GM12878 (cell line): ENCODE data around the gene ARPC1A. TPM values are rescaled to one million over a fixed set of nuclear protein-coding genes. Genes with fewer than 3 reads are reported as not detected.

Source experiments
- ATAC-seq: fragments of 200-7000 bp; cut with Tn5 transposase; 3 replicates; pipeline ENCODE4 v1.9.1; 2020; ENCODE audit warnings: mild to moderate bottlenecking, moderate library complexity
- BruUV-seq: library from RNA; stranded (reverse); fragments of 400-500 nt; replicated peaks from 2 replicates; lab custom pipeline; 2021; lab: Mats Ljungman, UMichigan
- CTCF ChIA-PET: fragments of 300-600 bp; sonication (Branson Sonifier 250); formaldehyde crosslinking; extraction: SDS; loops from one replicate; lab custom pipeline; 2021; ENCODE audit warnings: inconsistent platforms; lab: Yijun Ruan, JAX
- POLR2A ChIA-PET: fragments of 350-600 bp; formaldehyde crosslinking; extraction: SDS; loops from one replicate; lab custom pipeline; 2021; ENCODE audit warnings: inconsistent platforms; lab: Charles Lee
- RAD21 ChIA-PET: fragments of 300-600 bp; sonication (Branson Sonifier 250); formaldehyde crosslinking; loops from one replicate; lab custom pipeline; 2023; ENCODE audit warnings: antibody characterized with exemption; ENCODE audit not compliant: unreplicated experiment; lab: Charles Lee
- SMC1A ChIA-PET: fragments of 300-600 bp; sonication (Branson Sonifier 250); formaldehyde crosslinking; loops from one replicate; lab custom pipeline; 2023; ENCODE audit not compliant: unreplicated experiment, uncharacterized antibody; lab: Charles Lee
- DNase-seq: peaks from one replicate; pipeline ENCODE4 v3.0.0-alpha.2; 2011; ENCODE audit warnings: low read depth, low spot score
- FAIRE-seq: peaks from 3 replicates; lab custom pipeline; 2011; peaks lifted over from hg19 to GRCh38; lab: Jason Lieb, UNC
- H2AFZ ChIP-seq: 2 replicates; pipeline ENCODE4 v1.6.0; 2011; ENCODE audit warnings: low read depth, low read length, control low read depth; ENCODE audit not compliant: control insufficient read depth
- H3K27ac ChIP-seq: 2 replicates; pipeline ENCODE4 v1.5.1; 2011; ENCODE audit warnings: control low read depth; ENCODE audit not compliant: control insufficient read depth, insufficient read depth
- H3K27me3 ChIP-seq, 2 experiments: replicated peaks in 1 of 2; 2 replicates each; pipeline versions ENCODE4 v1.6.0 to v1.6.1; 2011; ENCODE audit warnings: low read length in 1 of 2; ENCODE audit not compliant: control insufficient read depth in 2 of 2, insufficient read depth in 2 of 2
- H3K36me3 ChIP-seq, 2 experiments: 2 replicates each; pipeline ENCODE4 v1.5.1; 2011; ENCODE audit warnings: low read length in 1 of 2; ENCODE audit not compliant: control insufficient read depth in 2 of 2, insufficient read depth in 2 of 2
- H3K4me1 ChIP-seq: 2 replicates; pipeline ENCODE4 v1.6.1; 2011; ENCODE audit warnings: mild to moderate bottlenecking, low read length, moderate library complexity, mixed read lengths; ENCODE audit not compliant: control insufficient read depth, insufficient read depth
- H3K4me2 ChIP-seq: 2 replicates; pipeline ENCODE4 v1.6.0; 2011; ENCODE audit warnings: control low read depth; ENCODE audit not compliant: control insufficient read depth, insufficient read depth
- H3K4me3 ChIP-seq: fragments of 200-600 bp; sonication (generic); 2 replicates; pipeline ENCODE4 v1.5.1; 2016
- H3K79me2 ChIP-seq: 2 replicates; pipeline ENCODE4 v1.6.0; 2011; ENCODE audit warnings: low read length; ENCODE audit not compliant: control insufficient read depth, insufficient read depth
- H3K9ac ChIP-seq: 2 replicates; pipeline ENCODE4 v1.8.0; 2011; ENCODE audit warnings: low read length, control low read depth, mixed read lengths; ENCODE audit not compliant: control insufficient read depth, insufficient read depth
- H3K9me3 ChIP-seq: replicated peaks from 3 replicates; pipeline ENCODE4 v1.5.1; 2011; ENCODE audit warnings: mild to moderate bottlenecking, low read length; ENCODE audit not compliant: control insufficient read depth, insufficient read depth
- H4K20me1 ChIP-seq: 2 replicates; pipeline ENCODE4 v1.6.0; 2011; ENCODE audit not compliant: control insufficient read depth, insufficient read depth
- ATF7 ChIP-seq: fragments of 450-650 bp; IDR thresholded peaks from 2 replicates; pipeline ENCODE4 v1.6.1; 2016; ENCODE audit warnings: low read depth, mild to moderate bottlenecking
- CTCF ChIP-seq, 3 experiments: IDR thresholded peaks in 2 of 3; conservative IDR thresholded peaks in 1 of 3; 2 replicates each; pipeline ENCODE4 v1.5.1; 2011; ENCODE audit warnings: low read depth in 3 of 3, low read length in 3 of 3, mild to moderate bottlenecking in 3 of 3, control low read depth in 2 of 3, moderate library complexity in 2 of 3, inconsistent platforms in 1 of 3, mixed read lengths in 1 of 3; ENCODE audit not compliant: control insufficient read depth in 2 of 3, insufficient read depth in 1 of 3; ENCODE audit errors: extremely low read depth in 1 of 3
- NR2C1 ChIP-seq: fragments of 450-650 bp; IDR thresholded peaks from 2 replicates; pipeline ENCODE4 v1.6.1; 2017; ENCODE audit warnings: antibody characterized with exemption, mild to moderate bottlenecking, moderate library complexity
- POLR2AphosphoS2 ChIP-seq: IDR thresholded peaks from 2 replicates; pipeline ENCODE4 v1.6.1; 2011; ENCODE audit warnings: low read depth, mild to moderate bottlenecking, low read length, improper control_type of control experiment, moderate library complexity
- RAD21 ChIP-seq: IDR thresholded peaks from 2 replicates; pipeline ENCODE4 v1.6.1; 2011; ENCODE audit warnings: mild to moderate bottlenecking, low read depth, low read length, moderate library complexity; ENCODE audit not compliant: insufficient read depth
- SMC3 ChIP-seq: IDR thresholded peaks from 2 replicates; pipeline ENCODE4 v1.6.1; 2011; ENCODE audit warnings: low read length, improper control_type of control experiment, borderline replicate concordance
- WGBS: methylation state at CpG from one replicate; pipeline ENCODE4 v1.1.6; 2016; ENCODE audit warnings: low lambda C conversion rate; ENCODE audit not compliant: insufficient replicate concordance, insufficient coverage; ENCODE audit errors: missing lambda C conversion rate; 5-methylcytosine and 5-hydroxymethylcytosine counted together
- in situ Hi-C: fragments of 300-500 bp; cut with MboI; formaldehyde crosslinking; loops from 9 replicates; pipeline ENCODE4 v1.14.3; 2018; ENCODE audit warnings: mixed read lengths
- intact Hi-C: fragments of 100-400 bp; cut with micrococcal nuclease; formaldehyde crosslinking; loops from one replicate; pipeline ENCODE4 v1.14.2; 2022; ENCODE audit not compliant: unreplicated experiment
- polyA plus RNA-seq, 11 experiments: library from polyadenylated mRNA; depleted of rRNA in 4 of 11; unstranded in 6 of 11; stranded (reverse) in 5 of 11; fragments of >200 nt; fragmentation: Nextera tagmentation in 4 of 11; fragmentation: Illumina TruSeq in 1 of 11; extraction: Ambion mirVana in 4 of 11; extraction: Trizol in 1 of 11; gene quantifications; 1 replicate in 1 of 11; 2 replicates in 10 of 11; pipeline versions ENCODE4 v1.2.1 to v1.2.3, GENCODE V29; 2011 to 2016; ENCODE audit warnings: inconsistent platforms in 2 of 11, missing spikeins in 2 of 11, low read depth in 1 of 11
- total RNA-seq, 4 experiments: library from RNA; depleted of rRNA in 3 of 4; stranded (reverse); fragments of >200 nt in 3 of 4; fragmentation: Illumina TruSeq in 1 of 4; extraction: Trizol in 1 of 4; gene quantifications; 2 replicates each; pipeline versions ENCODE4 v1.2.1 to v1.2.3, GENCODE V29; 2013 to 2021

The ARPC1A gene
- total and polyA plus RNA-seq, 10 of the 15 experiments (the other 5 are each of a cell fraction or from before 2014, with no cell fraction given), result 42.3 to 152 (median 72.1) TPM

GRCh38 chr7:99406557-99406956, 80.9 kb downstream of the ARPC1A start:
- peak overlapping the region; percentile 98 for H3K9ac ChIP-seq

More at GRCh38 chr7:99406557-99406956, 80.9 kb downstream of the ARPC1A start:
- no peaks in the 10 kb centered on the region for H3K9me3 ChIP-seq
- TF ChIP-seq CTCF (IDR thresholded peaks at IDR 0.05 in 2 of 3, conservative IDR thresholded peaks at IDR 0.05 in 1 of 3; ENCODE audit: control insufficient read depth in 2 of 3, extremely low read depth in 1 of 3, insufficient read depth in 1 of 3, low read depth in 3 of 3, low read length in 3 of 3), result peak in 2 of 3 experiments; percentile 15 to 35; a peak in 3 of 6 replicates
- TF ChIP-seq POLR2AphosphoS2, result no peak
- TF ChIP-seq NR2C1, result no peak
- 0 out of 2 replicates have a peak, but pooled peaks have one; percentile 16 for TF ChIP-seq RAD21
- TF ChIP-seq ATF7, result no peak
- peak; percentile 24; the same call in 1 of the 2 replicates for TF ChIP-seq SMC3
- TF ChIP-seq, all 136 proteins: peak for 3
- DNase-seq (no peak), FAIRE-seq (no peak), ATAC-seq (peak; percentile 8)
- H3K4me3 ChIP-seq, result peak overlapping the region; percentile 100
- no peaks in the 10 kb centered on the region for H3K27me3 ChIP-seq
- BruUV-seq, result no TSS peak
- no peak overlapping the region for H2AFZ ChIP-seq
- peaks cover 62% of the 10 kb centered on the region for H3K79me2 ChIP-seq
- no peaks in the 10 kb centered on the region for H4K20me1 ChIP-seq
- ChIA-PET RAD21 (interaction anchor here (1.6 to 2.2 kb wide), 2 partner anchors 27 to 41 kb away, joined by 5 to 15 read pairs; no protein-coding TSS in a partner anchor), POLR2A (interaction anchor here (1.1 to 4.9 kb wide), 4 partner anchors 8 to 95 kb away, joined by 3 to 51 read pairs (median 10); partner anchors contain the start of genes CPSF4 and PTCD1), CTCF (interaction anchor here (0.9 to 4.6 kb wide), 9 partner anchors 8 to 431 kb away, joined by 3 to 31 read pairs (median 4); partner anchors contain the start of gene ARPC1A), SMC1A (interaction anchor here (0.7 to 1.5 kb wide), 4 partner anchors 12 to 54 kb away, joined by 3 to 8 read pairs (median 4); no protein-coding TSS in a partner anchor)
- 6% methylated on average over 1 of the region's 1 CpG for WGBS
- in situ Hi-C loops, result no loop called here
- peak overlapping the region; percentile 99; the same call in 1 of the 2 replicates for H3K27ac ChIP-seq
- H3K36me3 ChIP-seq, result peaks cover 6 to 19% of the 10 kb centered on the region in 2 experiments
- peak overlapping the region; percentile 83 for H3K4me2 ChIP-seq
- H3K4me1 ChIP-seq, result peaks cover 12% of the 10 kb centered on the region
- intact Hi-C loops, result loop anchor here (5.0 kb wide), 1 partner anchor 34 kb away; the partner anchor contains the start of gene ARPC1B
